HG03175 (cell line): Measurements from ENCODE around the gene SELENOO.

Source experiments
- ATAC-seq: cut with Tn5 transposase; IDR thresholded peaks from one replicate; pipeline ENCODE4 v1.9.1; 2021; ENCODE audit warnings: mild to moderate bottlenecking, moderate library complexity; ENCODE audit not compliant: unreplicated experiment

Gene SELENOO

GRCh38 chr22:50216055-50216683 is 15.4 kb downstream of the SELENOO start:
- no peak for ATAC-seq

- ATAC-seq, result no peak
Observed at GRCh38 chr22:50216684-50217520, 16.1 kb downstream of the SELENOO start.

GRCh38 chr22:50217543-50218152 is 16.8 kb downstream of the SELENOO start:
- ATAC-seq, result no peak

GRCh38 chr22:50218153-50218995 is 17.6 kb downstream of the SELENOO start:
- ATAC-seq, result no peak

- no peak for ATAC-seq
Observed at GRCh38 chr22:50218996-50219727, 18.4 kb downstream of the SELENOO start.

GRCh38 chr22:50219800-50220602 is 19.2 kb downstream of the SELENOO start:
- no peak for ATAC-seq

GRCh38 chr22:50220603-50221409 is 20.0 kb downstream of the SELENOO start:
- no peak for ATAC-seq

GRCh38 chr22:50221410-50222300 is 20.8 kb downstream of the SELENOO start:
- no peak for ATAC-seq

GRCh38 chr22:50222508-50222907 is 21.7 kb downstream of the SELENOO start:
- no peak for ATAC-seq

GRCh38 chr22:50224071-50224470 is 23.3 kb downstream of the SELENOO start:
- no peak for ATAC-seq

- no peak for ATAC-seq
Observed at GRCh38 chr22:50225200-50225969, 24.6 kb downstream of the SELENOO start.

- no peak for ATAC-seq
Observed at GRCh38 chr22:50226063-50226874, 25.5 kb downstream of the SELENOO start.

GRCh38 chr22:50226875-50227165 is 26.0 kb downstream of the SELENOO start:
- ATAC-seq, result no peak

- ATAC-seq, result no peak
Observed at GRCh38 chr22:50227579-50228215, 26.9 kb downstream of the SELENOO start.

- no peak for ATAC-seq
Observed at GRCh38 chr22:50228366-50228765, 27.6 kb downstream of the SELENOO start.

- ATAC-seq, result no peak
Observed at GRCh38 chr22:50229370-50229769, 28.6 kb downstream of the SELENOO start.
